Islet precursor cell (in vitro differentiated cells): ENCODE data around the gene EMC9.

Source experiments
- DNase-seq: peaks from one replicate; pipeline ENCODE4 v3.0.0-alpha.2; 2018

The EMC9 gene, protein sequence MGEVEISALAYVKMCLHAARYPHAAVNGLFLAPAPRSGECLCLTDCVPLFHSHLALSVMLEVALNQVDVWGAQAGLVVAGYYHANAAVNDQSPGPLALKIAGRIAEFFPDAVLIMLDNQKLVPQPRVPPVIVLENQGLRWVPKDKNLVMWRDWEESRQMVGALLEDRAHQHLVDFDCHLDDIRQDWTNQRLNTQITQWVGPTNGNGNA

GRCh38 chr14:24141097-24141880 lies at the start of gene EMC9:
EMC9 (minus strand) TSS chr14:24141591; CDS start chr14:24141304, 287 bp downstream.
- DNase-seq: peak; percentile 100

- no peak for DNase-seq
Observed at GRCh38 chr14:24190416-24190815, 49.0 kb upstream of the EMC9 start.

DNA sequence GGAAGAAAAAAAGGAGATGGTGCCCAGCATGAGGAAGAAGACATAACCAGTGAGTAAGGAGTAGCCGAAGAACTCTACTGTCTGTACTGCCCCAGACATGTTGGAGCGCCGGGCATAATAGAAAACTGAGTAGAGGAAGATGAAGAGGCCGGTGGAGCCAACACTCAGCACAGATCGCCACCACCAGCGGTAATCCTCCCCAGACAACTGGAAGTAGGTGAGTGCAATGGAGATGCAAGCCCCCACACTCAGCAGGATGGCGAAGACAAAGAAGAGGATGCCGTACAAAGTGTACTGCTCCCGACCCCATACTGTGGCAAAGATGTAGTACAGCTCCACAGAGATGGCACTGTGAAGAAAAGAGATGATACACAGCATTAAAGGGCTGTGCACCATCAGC lies 48.1 kb upstream of the EMC9 start:
- DNase-seq: no peak

GRCh38 chr14:24189059-24189375 lies 47.6 kb upstream of the EMC9 start:
- no peak for DNase-seq

- DNase-seq: peak; percentile 99
Observed at GRCh38 chr14:24188251-24189058, 47.1 kb upstream of the EMC9 start, which contains the start of gene IPO4. IPO4 (minus strand) TSS chr14:24188816; CDS start chr14:24188787, 29 bp downstream.

DNA sequence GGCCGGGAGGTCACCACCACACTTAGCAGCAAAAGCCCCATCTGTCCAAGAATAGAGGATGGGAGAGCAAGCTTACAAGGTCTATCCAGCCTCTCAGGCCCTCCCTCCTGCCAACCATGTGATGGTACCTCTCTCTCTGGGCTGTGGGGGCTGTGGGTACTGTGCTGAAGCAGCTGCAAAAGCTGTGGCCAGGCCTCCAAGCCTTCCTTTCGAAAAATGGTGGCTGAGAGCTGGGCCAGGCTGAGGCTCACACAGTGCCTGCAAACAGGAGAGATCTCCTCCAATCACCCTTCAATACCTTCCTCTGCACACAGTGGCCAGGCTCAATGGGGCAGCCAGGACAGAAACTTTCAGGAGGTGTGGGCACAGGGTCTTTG lies 46.1 kb upstream of the EMC9 start:
- no peak for DNase-seq

DNA sequence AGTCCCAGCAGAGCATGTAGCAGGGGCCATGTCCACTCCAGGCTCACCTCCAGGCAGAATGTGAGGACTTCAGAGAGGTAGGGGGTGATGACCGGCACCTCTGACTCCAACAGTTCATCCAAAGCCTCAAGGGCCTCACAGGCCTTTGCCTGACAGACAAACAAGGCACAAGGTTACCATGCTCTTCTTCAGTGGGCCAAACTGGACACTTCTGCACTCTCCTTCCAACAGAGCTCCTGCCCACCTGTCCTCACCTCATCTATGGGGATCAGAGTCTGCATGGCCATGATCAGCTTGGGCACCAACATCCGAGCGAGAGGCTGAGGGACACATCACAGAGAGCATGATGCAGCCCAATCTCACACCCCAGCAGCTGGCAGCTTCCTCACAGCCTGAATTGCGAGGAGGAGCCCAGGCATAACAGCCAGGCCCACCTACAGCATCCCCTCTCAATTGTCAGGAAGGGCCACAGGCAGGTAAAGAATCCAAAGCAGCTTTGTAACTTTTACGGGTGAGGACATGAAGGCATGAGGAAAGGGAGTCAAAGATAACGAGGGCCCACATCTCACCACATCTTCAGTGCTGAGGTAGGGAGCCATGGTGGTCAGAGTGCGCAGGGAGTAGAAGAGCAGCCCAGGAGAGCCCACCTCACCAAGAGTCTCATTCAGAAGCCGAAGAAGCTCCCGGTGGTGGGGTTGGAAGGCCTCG lies 45.6 kb upstream of the EMC9 start:
- DNase-seq: no peak

GRCh38 chr14:24185741-24186140 lies 44.4 kb upstream of the EMC9 start:
- no peak for DNase-seq

DNA sequence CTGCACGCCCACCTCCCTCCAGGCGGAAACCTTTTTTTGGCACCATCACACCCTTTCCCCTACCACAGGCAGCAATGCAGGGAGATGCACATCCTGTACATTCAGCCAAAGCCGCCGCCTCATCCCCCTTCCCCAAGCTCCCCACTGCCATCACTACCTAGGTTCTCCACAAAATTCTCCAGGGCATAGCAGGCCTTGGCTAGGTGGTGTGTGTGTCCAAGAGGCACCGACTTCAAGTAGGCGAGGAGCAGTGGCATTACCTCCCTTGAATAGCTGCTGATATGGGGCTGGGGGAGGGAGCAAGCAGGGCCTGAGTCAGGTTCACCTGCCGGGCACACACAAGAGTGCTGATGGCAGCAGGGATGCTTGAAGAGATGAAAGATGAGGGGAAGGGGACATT lies 43.6 kb upstream of the EMC9 start:
- DNase-seq: no peak

GRCh38 chr14:24184104-24184970 lies 42.9 kb upstream of the EMC9 start:
- no peak for DNase-seq

- DNase-seq: no peak
Observed at GRCh38 chr14:24183014-24183481, 41.7 kb upstream of the EMC9 start.

- DNase-seq: no peak
Observed at GRCh38 chr14:24182110-24182882, 40.9 kb upstream of the EMC9 start.

GRCh38 chr14:24181371-24182077 lies 40.1 kb upstream of the EMC9 start:
- DNase-seq: no peak

- DNase-seq: peak; percentile 58
Observed at GRCh38 chr14:24179961-24180796, 38.8 kb upstream of the EMC9 start.

- no peak for DNase-seq
Observed at GRCh38 chr14:24179294-24179960, 38.0 kb upstream of the EMC9 start.

- DNase-seq: no peak
Observed at GRCh38 chr14:24178399-24179178, 37.2 kb upstream of the EMC9 start.

- no peak for DNase-seq
Observed at GRCh38 chr14:24177891-24178290, 36.5 kb upstream of the EMC9 start.
